ENCODE results near the gene CDH7.

Gene CDH7

DNA sequence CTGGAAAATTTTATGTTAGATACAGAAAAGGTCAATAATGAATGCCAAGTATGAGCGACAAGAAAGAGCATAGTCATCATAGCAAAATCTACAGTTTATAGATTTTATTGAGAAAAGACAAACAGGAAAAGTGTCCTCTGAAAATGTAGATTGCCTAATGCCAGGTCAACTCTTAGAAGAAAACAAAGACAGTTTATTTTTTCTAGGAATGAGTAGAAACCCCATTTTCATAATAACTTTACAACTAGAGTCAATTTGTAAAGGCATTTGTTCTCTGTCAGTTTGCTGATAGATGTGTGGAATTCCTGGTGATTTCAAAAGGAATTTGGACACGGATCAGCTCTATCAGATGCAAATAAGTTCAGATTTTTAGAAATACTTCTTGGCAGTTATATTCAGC is 16.6 kb downstream of the CDH7 start:
- no peak for DNase-seq (ENCODE audit: low read depth, low spot score)

DNA sequence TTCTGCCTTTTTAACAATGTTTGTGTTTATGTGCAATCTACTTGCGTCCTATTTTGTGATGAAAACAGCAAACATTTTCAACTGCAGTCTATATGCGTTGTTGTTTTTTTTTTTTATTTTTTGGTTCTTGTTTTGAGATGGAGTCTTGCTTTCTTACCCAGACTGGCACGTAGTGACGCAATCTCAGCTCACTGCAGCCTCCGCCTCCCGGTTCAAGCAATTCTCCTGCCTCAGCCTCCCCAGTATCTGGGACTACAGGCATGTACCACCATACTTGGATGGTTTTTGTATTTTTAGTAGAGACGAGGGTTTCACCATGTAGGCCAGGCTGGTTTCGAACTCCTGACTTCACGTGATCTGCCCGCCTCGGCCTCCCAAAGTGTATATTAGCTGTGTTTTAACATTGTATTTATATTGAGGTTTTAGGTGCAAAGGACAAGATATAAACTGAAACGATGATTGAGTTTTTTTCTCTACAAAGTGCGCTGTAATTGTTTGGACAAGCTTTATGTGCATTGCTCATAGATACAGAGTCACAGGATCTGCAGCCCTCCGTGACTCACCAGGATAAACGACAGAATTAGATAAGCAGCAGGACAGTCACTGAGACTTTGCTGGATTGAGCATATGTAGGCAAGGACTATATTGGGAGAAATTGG is 17.4 kb downstream of the CDH7 start:
- no peak for DNase-seq (ENCODE audit: low read depth, low spot score)

DNA sequence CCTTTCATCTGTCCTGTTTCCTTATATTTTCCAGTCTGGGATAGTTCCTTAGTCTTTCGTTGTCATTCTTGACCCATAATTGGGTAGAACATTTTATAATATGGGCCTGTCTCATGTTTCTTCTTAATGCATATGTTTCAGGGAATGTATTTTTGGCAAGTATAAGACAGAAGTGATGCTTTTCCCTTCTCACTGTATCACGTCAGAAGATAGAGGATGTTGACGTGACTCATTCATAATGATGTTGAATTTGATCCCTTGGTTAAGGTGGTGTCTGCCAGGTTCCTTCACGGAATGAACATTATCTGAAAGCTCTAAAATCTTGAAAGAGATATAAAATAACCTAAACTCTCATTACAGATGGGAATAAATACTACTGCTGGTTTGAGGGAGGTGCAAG is 18.8 kb downstream of the CDH7 start:
- no peak for DNase-seq (ENCODE audit: low read depth, low spot score)

DNA sequence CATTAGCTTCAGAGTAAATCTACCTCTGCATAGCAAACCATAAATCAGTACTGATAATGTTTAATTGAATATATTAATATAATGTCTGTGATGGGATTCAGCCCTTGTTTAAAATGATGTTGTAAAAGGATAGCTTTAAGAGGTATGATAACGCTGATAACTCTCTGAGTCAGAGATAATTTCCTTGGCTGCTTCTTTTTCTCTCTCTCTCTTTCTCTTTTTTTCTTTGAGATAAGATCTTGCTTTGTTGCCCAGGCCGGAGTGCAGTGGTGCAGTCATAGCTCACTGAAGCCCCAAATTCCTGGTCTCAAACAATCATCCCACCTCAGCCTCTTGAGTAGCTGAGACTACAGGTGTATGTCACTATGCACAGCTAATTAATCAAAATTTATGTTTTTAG is 35.7 kb downstream of the CDH7 start:
- no peak for DNase-seq (ENCODE audit: low read depth, low spot score)

DNA sequence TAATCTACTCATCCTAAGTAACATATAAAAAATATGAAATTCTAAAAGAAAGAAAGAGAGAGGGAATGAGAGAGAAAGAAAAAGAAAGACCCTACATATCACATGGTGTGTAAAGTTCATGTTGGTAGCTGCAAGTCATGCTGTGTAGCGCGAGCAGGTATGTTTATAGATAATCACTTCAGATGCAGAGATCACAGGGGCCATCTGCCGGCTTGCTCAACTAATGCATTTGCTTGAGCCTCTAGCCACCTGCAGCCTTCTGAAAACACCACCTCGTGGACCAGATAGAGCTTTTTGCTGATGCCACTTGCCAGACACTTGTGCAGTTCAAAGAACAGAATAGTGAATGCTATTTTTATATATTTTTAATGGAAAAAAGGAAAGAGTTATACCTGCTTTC is 37.6 kb downstream of the CDH7 start:
- no peak for DNase-seq (ENCODE audit: low read depth, low spot score)

DNA sequence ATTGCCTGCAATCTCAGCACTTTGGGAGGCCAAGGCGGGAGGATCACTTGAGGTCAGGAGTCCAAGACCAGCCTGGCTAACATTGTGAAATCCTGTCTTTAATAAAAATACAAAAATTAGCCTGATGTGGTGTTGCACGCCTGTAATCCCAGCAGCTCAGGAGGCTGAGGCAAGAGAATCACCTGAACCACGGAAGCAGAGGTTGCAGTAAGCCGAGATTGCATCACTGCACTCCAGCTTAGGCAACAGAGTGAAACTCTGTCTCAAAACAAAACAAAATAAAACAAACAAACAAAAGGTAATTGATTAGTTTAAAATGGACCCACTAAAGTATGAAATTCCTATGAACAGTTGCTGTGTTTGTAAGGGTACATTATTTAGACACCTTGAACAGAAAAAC is 39.8 kb downstream of the CDH7 start:
- no peak for DNase-seq (ENCODE audit: low read depth, low spot score)

DNA sequence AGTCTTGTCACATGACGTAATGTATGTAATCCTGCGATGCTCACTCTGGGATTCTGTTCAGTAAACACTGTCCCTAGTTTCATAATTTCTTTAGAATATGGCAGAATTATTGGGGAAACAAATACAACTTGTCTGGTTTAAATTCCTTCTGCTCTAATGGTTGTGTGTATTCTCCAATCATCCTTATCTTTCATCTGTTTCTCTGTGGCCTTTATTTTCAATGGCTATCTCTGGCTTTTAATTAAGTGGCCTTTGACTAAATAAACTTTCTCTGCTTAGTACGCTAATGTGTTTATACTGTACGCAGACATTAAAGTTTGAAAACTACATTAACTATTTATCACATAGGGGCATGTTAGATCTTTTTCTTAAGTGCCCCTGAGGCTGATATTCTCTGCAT is 40.9 kb downstream of the CDH7 start:
- no peak for DNase-seq (ENCODE audit: low read depth, low spot score)

DNA sequence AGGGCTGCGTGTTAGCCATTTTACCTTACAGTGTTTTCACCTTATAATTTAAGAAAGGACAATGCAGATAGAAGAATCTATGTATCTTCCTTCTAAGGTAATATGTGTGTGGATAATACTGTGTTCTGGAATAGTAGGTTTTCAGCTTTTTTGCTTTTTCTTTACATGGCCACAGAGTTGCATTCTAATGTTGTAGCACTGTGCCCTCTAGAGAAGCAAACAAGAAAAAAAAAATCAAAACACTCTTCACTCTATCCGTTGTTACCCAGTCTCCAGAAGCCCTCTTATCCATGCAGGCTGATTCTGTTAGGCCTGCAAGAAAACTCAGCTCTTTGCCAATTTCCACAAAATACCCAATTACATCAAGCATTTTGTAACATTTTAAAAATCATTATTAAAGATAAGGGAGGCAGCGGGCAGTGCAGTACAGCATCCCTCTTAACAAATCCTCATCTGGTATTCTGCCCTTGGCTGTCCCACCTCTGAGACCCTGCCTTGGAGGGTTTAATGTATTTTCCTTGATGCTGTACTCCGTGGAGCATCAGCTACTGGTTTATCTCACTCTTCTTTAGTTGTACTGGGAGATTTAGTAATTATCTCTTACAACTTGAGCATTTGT is 41.8 kb downstream of the CDH7 start:
- DNase-seq (ENCODE audit: low read depth, low spot score), result no peak

DNA sequence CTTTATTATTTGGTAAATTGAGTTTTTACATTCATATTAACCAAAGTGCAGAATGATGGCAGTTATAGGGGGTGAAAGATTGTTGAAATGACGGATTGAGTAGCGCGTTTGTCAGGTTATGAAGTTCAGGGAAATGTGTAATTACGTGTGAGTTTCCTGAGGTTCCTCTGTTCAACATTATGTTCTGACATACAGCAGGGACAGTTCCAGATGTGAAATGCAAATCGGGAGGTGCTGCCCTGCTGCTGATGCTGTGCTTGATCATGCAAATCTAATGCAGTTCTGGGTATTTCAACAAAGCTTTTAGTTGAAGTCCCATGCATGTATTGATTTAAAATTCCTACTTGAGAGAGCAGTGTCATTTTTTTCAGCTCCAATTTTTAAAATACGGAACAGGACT is 57.9 kb downstream of the CDH7 start:
- no peak for DNase-seq (ENCODE audit: low read depth, low spot score)

DNA sequence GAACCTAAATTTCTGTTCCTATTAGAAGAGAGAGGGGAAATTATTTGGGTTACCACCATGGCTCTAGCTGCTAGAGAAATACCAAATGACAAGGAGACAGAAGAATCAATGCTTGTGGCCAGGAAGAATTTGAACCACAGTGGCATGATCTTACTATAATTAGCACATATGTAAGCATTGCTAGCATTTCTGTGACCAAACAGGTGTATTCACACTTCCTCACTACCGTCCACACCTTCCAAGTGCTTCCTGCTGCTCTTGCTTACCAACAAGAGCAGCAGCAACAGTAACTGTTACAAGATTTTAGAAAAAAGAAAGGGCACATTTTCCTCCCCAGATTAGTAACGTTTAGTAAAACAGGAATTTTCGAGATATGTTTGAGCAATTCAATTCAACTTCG is 60.5 kb downstream of the CDH7 start:
- no peak for DNase-seq (ENCODE audit: low read depth, low spot score)

DNA sequence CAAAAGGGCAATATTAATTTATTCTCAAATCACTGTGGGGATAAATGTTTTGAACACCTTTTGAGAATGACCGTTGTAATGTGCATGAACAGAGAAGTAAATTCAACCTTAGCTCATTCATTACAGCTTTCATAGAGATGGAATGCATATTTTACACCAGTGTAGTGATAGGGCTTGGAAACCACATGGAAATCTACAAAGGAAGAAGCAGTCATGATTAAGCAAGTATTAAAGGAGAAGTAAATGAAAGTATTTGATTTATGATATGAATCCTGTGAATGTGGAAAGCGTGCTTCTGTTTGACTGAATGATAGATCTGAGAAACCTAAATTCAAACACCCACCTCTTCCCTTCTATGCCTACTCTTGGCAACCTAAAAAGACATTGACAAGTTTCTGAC is 64.7 kb downstream of the CDH7 start:
- DNase-seq (ENCODE audit: low read depth, low spot score), result no peak

DNA sequence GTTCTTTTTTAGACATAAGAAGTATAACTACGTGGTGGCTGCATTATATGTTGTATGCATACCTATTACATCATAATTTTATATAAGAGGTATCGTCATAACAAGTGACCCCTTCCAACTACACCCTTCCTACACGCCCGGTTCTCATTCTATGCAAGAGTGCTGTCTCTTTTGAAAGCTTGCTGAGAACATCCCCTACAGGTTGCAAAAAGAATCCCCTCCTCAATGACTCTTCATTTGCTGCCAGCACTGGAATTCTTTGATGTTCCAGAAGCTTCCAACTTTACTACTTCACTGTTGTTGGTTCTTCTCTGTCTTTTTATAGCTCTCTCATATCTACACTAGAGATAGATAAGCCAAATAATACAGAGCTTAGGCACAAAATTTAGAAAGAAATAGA is 66.4 kb downstream of the CDH7 start:
- no peak for DNase-seq (ENCODE audit: low read depth, low spot score)

DNA sequence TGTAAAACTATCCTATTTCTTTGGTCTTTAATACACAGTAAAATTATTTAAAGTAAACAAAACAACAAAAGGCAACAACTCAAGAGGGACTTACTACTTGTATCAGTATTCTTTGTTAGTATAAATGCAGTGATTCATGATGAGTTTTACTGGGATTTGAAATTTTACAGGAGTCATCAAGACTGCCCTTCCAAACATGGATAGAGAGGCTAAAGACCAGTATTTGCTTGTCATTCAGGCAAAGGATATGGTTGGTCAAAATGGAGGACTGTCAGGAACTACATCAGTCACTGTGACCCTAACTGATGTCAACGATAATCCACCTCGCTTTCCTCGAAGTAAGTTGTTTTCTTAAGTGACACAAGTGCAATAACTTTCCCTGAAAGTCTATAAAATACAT is 71.1 kb downstream of the CDH7 start:
- no peak for DNase-seq (ENCODE audit: low read depth, low spot score)

DNA sequence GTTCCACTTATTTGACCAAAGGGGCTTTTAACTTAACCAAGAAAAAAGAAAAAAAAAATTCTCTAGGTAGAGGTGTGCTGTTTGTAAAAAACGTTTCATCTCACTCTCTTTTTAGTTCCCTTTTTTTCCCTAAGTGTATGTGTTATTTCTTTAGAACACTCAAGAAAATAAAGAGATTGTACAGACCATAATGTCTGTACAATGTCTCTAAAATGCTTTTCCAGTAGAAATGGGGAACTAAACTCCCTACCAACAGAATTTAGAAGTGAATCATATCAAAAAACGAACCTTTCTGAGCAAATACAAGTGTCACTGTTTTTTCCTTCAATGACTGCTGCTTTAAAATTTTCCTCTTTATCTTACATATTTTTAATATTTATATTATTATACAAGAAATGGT is 72.0 kb downstream of the CDH7 start:
- no peak for DNase-seq (ENCODE audit: low read depth, low spot score)

DNA sequence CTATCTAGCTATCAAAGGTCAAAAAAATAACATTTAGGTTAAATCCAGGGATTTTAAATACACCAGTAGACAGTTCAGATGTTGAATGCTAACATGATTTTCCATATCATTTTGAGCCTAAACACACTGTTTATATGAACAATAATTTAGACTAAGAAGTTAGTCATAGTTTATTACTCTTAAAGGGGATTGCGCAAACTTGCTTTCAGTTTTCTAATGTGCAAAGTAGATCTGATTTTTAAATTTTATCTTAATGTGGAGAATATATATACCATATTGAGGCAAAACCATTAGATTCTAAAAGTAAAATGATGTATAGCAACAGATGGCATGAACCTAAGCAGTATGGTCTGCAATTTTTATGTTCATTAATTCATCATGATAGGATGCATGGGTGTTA is 76.6 kb downstream of the CDH7 start:
- DNase-seq (ENCODE audit: low read depth, low spot score), result no peak

DNA sequence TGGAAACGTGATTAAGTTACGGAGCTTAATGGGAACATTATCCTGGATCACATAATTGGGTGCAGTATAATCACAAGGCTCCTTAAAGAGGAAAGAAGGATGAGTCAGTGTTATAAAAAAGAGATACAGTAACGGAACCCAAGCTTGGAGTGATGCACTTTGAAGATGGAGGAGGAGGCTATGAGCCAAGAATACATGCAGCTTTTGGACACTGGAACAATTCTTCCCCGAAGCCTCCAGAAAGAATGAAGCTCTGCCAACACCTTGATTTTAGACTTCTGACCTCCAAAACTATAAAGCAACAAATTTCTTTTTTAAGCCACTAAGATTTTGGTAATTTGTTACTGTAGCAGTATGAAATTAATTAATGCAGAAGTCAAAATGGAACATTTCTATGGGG is 85.1 kb downstream of the CDH7 start:
- no peak for DNase-seq (ENCODE audit: low read depth, low spot score)

DNA sequence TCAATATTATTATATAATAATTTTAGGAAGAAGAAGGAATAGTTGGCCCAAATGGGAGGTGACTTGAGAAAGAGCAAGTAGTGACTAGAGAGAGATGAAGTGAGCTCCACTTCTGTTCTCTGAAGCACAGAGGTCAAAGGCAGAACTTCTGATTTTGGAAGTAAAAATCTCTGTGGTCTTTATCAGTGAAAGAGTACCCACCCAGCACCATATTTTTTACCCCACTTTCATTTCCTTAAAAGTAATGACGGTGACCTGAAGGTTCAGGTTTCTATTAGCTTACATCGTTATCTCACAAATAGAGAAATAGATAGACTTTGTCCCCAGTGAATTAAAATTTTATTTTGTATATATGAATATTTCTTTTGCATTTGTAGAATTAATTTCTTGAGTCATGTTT is 95.3 kb downstream of the CDH7 start:
- no peak for DNase-seq (ENCODE audit: low read depth, low spot score)

DNA sequence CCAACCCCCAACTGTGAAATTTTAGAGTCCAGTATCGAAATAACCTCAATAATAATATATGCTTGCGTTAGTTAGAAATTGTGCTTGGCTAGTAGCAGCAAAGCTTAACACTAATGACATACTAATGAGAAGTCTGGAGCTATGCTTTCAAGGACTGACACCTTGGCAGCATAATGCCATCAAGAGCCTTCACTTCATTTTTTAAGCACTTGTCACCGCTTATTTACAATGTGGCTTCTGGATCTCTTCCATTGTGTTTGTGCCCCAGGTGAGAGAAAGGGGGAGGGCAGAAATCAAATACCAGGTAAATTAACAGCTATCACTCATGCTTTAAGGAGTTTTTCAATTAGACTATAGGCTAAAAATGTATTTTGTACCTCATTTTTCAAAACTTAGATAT is 101.5 kb downstream of the CDH7 start:
- no peak for DNase-seq (ENCODE audit: low read depth, low spot score)

DNA sequence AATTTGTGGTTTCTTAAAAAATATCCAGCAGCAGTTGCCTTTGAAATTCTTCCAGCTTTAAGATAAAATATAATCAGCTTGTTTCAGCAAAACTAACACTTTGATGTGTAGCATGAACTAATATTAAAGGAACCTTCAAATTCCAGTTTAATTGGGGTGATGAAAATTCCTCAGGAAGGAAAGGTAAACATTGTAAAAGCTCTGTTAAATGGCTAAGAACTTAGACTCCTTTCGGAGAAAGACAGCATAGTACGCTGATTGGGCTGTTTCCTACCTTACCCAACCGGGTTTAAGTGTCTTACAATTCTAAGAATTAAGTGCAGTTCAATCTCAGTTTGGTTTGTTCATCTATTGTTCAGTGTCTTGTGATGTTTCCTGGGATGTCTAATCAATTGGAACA is 108.3 kb downstream of the CDH7 start:
- DNase-seq (ENCODE audit: low read depth, low spot score), result no peak

DNA sequence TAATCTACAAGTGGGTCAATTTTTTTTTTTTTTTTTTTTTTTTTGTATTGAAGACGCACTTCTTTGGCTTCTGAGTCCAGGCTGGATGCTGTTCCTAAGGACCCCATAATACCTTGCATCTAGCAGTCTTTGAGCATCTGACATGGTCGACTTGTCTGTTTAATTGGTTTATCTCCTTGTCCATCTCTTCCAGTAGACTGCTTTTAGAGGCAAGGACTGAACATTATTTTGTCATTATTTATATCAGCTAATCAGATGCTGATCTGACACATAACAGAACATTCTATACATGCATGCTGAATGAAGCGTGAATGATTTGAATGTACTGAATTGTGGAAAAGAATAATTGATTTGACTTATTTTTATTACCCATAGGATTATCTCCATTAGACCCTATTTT is 118.7 kb downstream of the CDH7 start:
- DNase-seq (ENCODE audit: low read depth, low spot score), result no peak

DNA sequence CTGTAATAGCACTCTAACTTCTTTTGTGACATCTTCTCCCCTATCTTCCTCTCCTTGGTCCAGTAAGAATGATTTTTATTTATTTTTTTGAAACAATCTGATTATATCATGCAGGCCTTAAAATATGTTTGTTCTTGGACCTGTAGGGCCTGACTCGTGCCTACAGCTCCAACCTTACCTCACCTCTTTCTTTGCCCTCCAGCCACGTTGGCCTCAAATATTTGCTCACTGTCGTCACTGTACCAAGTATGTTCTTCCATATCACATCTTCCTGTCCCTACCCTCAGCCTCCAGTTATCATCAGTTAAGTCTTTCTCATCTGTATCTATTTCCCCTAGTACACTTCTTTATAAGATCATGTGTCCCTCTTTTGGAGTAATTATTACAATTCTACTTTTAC is 125.5 kb downstream of the CDH7 start:
- DNase-seq (ENCODE audit: low read depth, low spot score), result no peak

DNA sequence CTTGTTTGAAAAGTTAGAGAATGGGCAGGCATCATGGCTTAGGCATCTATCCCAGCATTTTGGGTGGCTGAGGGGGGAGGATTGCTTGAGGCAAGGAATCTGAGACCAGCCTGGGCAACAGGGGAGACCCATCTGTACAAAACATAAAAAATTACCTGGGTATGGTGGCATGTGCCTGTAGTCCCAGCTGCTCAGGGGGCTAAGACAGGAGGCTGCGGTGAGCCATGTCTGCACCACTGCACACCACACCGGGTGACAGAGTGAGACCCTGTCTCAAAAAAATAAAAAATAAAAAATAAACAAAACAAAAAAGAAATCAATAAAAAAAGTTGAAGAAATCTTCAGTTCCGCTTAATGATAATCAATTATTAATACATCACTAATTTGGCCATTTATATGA is 146.5 kb downstream of the CDH7 start:
- DNase-seq (ENCODE audit: low read depth, low spot score), result no peak

DNA sequence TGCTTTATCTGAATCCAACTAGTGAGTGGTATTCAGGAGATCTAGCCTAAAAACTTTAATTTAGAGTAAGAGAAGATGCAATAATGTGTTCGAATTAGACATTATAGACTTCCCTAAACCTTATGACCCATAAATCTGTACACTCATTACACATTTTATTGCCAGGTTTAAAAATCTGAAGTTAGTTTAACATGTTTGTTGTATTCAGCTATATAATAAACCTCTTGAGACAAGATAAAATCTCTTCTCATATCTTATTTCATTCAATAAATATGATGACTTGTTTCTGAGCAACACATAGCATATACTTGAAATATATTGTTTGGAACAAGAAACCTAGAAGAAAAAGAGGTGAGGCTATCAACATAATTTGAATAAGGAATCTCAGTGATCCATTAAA is 150.7 kb downstream of the CDH7 start:
- DNase-seq (ENCODE audit: low read depth, low spot score), result no peak

DNA sequence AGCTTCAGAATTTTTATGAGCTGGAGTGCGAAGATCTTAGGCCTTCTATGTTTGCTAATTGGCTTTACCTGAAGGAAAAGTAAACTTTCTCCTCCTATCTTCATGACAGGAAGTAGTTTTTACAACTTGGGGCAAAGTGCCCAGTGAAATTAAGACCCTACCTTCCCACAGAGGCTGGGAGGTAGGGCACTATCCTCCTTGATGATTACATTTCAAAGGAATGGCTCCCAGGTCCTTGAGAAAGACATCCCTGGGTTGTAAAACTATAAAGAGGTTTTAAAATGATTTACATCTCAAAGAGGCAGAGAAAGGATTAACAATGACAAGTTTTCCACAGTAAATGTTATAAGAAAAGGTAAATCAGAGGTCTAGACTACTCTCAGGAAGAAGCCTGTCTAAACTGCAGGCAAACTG is 155.8 kb downstream of the CDH7 start:
- DNase-seq (ENCODE audit: low read depth, low spot score), result no peak
